H9 (cell line): ENCODE data around the gene KCNJ11. TPM values are rescaled to one million over a fixed set of nuclear protein-coding genes. Genes with fewer than 3 reads are reported as not detected.

ENCODE experiments used
- DNase-seq: peaks from one replicate; pipeline ENCODE4 v3.0.0-alpha.2; 2017
- H2AFZ ChIP-seq: one replicate; pipeline ENCODE4 v1.6.1; 2013; ENCODE audit warnings: mild to moderate bottlenecking, low read length, control low read depth, moderate library complexity
- H2AK5ac ChIP-seq: 2 replicates; pipeline ENCODE4 v1.6.1; 2013; ENCODE audit warnings: low read length, control low read depth, mixed read lengths; ENCODE audit not compliant: insufficient read length
- H2BK120ac ChIP-seq: one replicate; pipeline ENCODE4 v1.6.1; 2013; ENCODE audit warnings: low read depth, mild to moderate bottlenecking, low read length, control low read depth, inconsistent platforms; ENCODE audit not compliant: poor library complexity, severe bottlenecking
- H2BK12ac ChIP-seq: 2 replicates; pipeline ENCODE4 v1.6.1; 2013; ENCODE audit warnings: low read length, control low read depth, mixed read lengths, low read depth; ENCODE audit not compliant: insufficient read length
- H2BK15ac ChIP-seq: 2 replicates; pipeline ENCODE4 v1.6.1; 2013; ENCODE audit warnings: low read depth, low read length, control low read depth
- H2BK20ac ChIP-seq: one replicate; pipeline ENCODE4 v1.6.1; 2013; ENCODE audit warnings: low read depth, mild to moderate bottlenecking, low read length, control low read depth, inconsistent platforms; ENCODE audit not compliant: poor library complexity, severe bottlenecking
- H2BK5ac ChIP-seq: 2 replicates; pipeline ENCODE4 v1.6.1; 2013; ENCODE audit warnings: low read length, control low read depth, mixed read lengths; ENCODE audit not compliant: insufficient read length
- H3K14ac ChIP-seq: 2 replicates; pipeline ENCODE4 v1.6.1; 2013; ENCODE audit warnings: low read length, control low read depth; ENCODE audit not compliant: insufficient read depth
- H3K18ac ChIP-seq: 2 replicates; pipeline ENCODE4 v1.6.1; 2013; ENCODE audit warnings: low read depth, mild to moderate bottlenecking, mixed read lengths, low read length, control low read depth; ENCODE audit not compliant: insufficient read length
- H3K23ac ChIP-seq: 2 replicates; pipeline ENCODE4 v1.6.1; 2013; ENCODE audit warnings: low read length, control low read depth, mixed read lengths, low read depth; ENCODE audit not compliant: insufficient read length
- H3K23me2 ChIP-seq: 2 replicates; pipeline ENCODE4 v1.6.1; 2013; ENCODE audit warnings: low read depth, mild to moderate bottlenecking, mixed read lengths, low read length, control low read depth; ENCODE audit not compliant: insufficient read length, poor library complexity, severe bottlenecking
- H3K27ac ChIP-seq: 2 replicates; pipeline ENCODE4 v1.5.1; 2013; ENCODE audit warnings: low read length, control low read depth, mixed read lengths, low read depth; ENCODE audit not compliant: insufficient read length
- H3K27me3 ChIP-seq: 2 replicates; pipeline ENCODE4 v1.6.1; 2013; ENCODE audit warnings: low read length, control low read depth, inconsistent platforms; ENCODE audit not compliant: insufficient read depth
- H3K4ac ChIP-seq: 2 replicates; pipeline ENCODE4 v1.6.1; 2013; ENCODE audit warnings: low read depth, mild to moderate bottlenecking, control low read depth, inconsistent platforms, low read length, moderate library complexity
- H3K4me1 ChIP-seq: 2 replicates; pipeline ENCODE4 v1.6.1; 2013; ENCODE audit warnings: low read length, control low read depth, inconsistent platforms; ENCODE audit not compliant: insufficient read depth
- H3K4me2 ChIP-seq: 2 replicates; pipeline ENCODE4 v1.6.1; 2013; ENCODE audit warnings: low read length, control low read depth, mixed read lengths; ENCODE audit not compliant: insufficient read length, insufficient read depth
- H3K56ac ChIP-seq: 2 replicates; pipeline ENCODE4 v1.6.1; 2013; ENCODE audit warnings: low read depth, mild to moderate bottlenecking, mixed read lengths, low read length, control low read depth; ENCODE audit not compliant: insufficient read length
- H3K79me1 ChIP-seq: 2 replicates; pipeline ENCODE4 v1.6.1; 2013; ENCODE audit warnings: low read depth, mild to moderate bottlenecking, moderate library complexity, low read length, control low read depth, inconsistent platforms; ENCODE audit not compliant: insufficient read depth, poor library complexity, severe bottlenecking
- H3K79me2 ChIP-seq: 2 replicates; pipeline ENCODE4 v1.6.1; 2013; ENCODE audit warnings: low read length, control low read depth, inconsistent platforms; ENCODE audit not compliant: insufficient read depth
- H3K9ac ChIP-seq: 2 replicates; pipeline ENCODE4 v1.6.1; 2013; ENCODE audit warnings: low read length, control low read depth, mixed read lengths; ENCODE audit not compliant: insufficient read length; ENCODE audit errors: extremely low read depth
- H3K9me3 ChIP-seq: one replicate; pipeline ENCODE4 v1.6.1; 2013; ENCODE audit warnings: low read depth, low read length, inconsistent platforms; ENCODE audit not compliant: control insufficient read depth
- H3T11ph ChIP-seq: one replicate; pipeline ENCODE4 v1.6.1; 2013; ENCODE audit warnings: mild to moderate bottlenecking, low read length, control low read depth, inconsistent platforms
- H4K20me1 ChIP-seq: one replicate; pipeline ENCODE4 v1.6.1; 2013; ENCODE audit not compliant: control insufficient read depth, insufficient read length, insufficient read depth
- H4K5ac ChIP-seq: 2 replicates; pipeline ENCODE4 v1.6.1; 2013; ENCODE audit warnings: low read depth, mild to moderate bottlenecking, mixed read lengths, low read length, control low read depth; ENCODE audit not compliant: insufficient read length
- H4K8ac ChIP-seq: replicated peaks from 2 replicates; pipeline ENCODE4 v1.6.1; 2013; ENCODE audit warnings: low read length, control low read depth, mixed read lengths, low read depth; ENCODE audit not compliant: insufficient read length
- H4K91ac ChIP-seq: 2 replicates; pipeline ENCODE4 v1.6.1; 2013; ENCODE audit warnings: low read depth, mild to moderate bottlenecking, moderate library complexity, mixed read lengths, low read length, control low read depth; ENCODE audit not compliant: insufficient read length
- H3K27ac Mint-ChIP-seq, 3 experiments: 2 replicates in 2 of 3; 3 replicates in 1 of 3; pipeline ENCODE4 v1.8.0; 2020 to 2021; ENCODE audit warnings: mixed read lengths in 3 of 3, mild to moderate bottlenecking in 1 of 3, moderate library complexity in 1 of 3
- H3K27me3 Mint-ChIP-seq: 2 replicates; pipeline ENCODE4 v1.8.0; 2021; ENCODE audit warnings: low read depth, mild to moderate bottlenecking, moderate library complexity, mixed read lengths
- H3K36me3 Mint-ChIP-seq, 3 experiments: 2 replicates in 2 of 3; 3 replicates in 1 of 3; pipeline ENCODE4 v1.8.0; 2020 to 2021; ENCODE audit warnings: low read depth in 3 of 3, mixed read lengths in 3 of 3; ENCODE audit not compliant: insufficient read depth in 1 of 3
- H3K4me1 Mint-ChIP-seq, 2 experiments: 2 replicates each; pipeline ENCODE4 v1.8.0; 2020; ENCODE audit warnings: mixed read lengths in 2 of 2
- H3K4me3 Mint-ChIP-seq, 2 experiments: 2 replicates in 1 of 2; 3 replicates in 1 of 2; pipeline ENCODE4 v1.8.0; 2020 to 2021; ENCODE audit warnings: mild to moderate bottlenecking in 2 of 2, mixed read lengths in 2 of 2, moderate library complexity in 1 of 2
- H3K9me3 Mint-ChIP-seq, 2 experiments: 2 replicates in 1 of 2; 3 replicates in 1 of 2; pipeline ENCODE4 v1.8.0; 2020; ENCODE audit warnings: mild to moderate bottlenecking in 2 of 2, mixed read lengths in 2 of 2, moderate library complexity in 1 of 2
- CTCF ChIP-seq: fragments of 200-600 bp; sonication (generic); conservative IDR thresholded peaks from 3 replicates; pipeline ENCODE4 v1.8.0; 2021; ENCODE audit warnings: antibody characterized with exemption, mild to moderate bottlenecking
- WGBS: extraction: QIAGEN DNeasy Blood & Tissue Kit; methylation state at CpG from one replicate; pipeline ENCODE4 v1.1.7; 2013; ENCODE audit warnings: missing lambda C conversion rate, low lambda C conversion rate, mixed read lengths; ENCODE audit not compliant: insufficient read length; ENCODE audit errors: extremely low coverage; 5-methylcytosine and 5-hydroxymethylcytosine counted together
- total RNA-seq: library from RNA; stranded (reverse); gene quantifications from 2 replicates; pipeline ENCODE4 v1.2.1, GENCODE V29; 2021

KCNJ11 gene
- total RNA-seq, 1 experiment from 2014 or later = 2.3 TPM

DNA sequence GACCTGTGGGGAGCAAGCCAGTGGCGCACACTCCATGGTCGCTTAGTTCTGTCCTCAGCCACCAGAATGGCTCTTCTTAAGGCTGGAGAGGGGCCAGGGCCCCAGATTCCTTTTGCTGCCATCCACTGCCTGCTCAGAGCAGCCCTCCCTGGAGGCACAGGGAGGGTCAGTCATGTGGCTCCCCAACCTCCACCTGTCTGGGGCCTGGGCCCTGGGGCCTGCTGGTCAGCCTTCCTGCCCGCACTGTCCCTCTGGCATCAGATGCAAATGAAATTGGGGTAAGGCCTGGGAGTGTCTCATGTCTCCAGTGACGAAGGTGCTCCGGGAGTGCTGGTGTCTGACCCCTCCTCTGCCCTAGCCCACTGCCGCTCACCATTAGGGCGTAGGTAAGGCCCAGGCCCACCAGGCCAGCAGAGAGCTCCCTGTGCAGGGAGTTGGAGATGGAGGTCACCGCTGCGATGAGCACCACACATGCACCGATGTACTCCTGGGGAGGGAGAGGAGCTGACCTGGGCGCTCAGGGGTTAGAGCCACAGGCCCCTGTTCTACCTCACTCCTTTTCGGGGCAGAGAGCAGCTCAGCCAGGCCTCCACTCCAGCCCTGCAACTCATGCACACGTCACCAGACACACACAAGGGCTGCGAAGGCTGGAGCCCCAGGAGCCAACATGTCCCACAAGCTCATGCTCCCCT lies 9.0 kb upstream of the KCNJ11 start:
- Histone ChIP-seq H3K9me3 (no peaks in the 10 kb centered on the region), H3K27ac (no peak overlapping the region), H3K79me1 (no peaks in the 10 kb centered on the region), H4K91ac (no peak overlapping the region), H3K18ac (no peak overlapping the region), H2BK12ac (no peak overlapping the region), H2BK15ac (no peak overlapping the region), H4K20me1 (no peaks in the 10 kb centered on the region), H3K4ac (no peak overlapping the region), H4K5ac (no peak overlapping the region), H2BK20ac (no peak overlapping the region), H3K27me3 (no peaks in the 10 kb centered on the region), H2AK5ac (no peak overlapping the region), H3K79me2 (no peaks in the 10 kb centered on the region), H2BK120ac (no peak overlapping the region), H3K23ac (no peak overlapping the region), H3K56ac (no peak overlapping the region), H3K4me2 (no peak overlapping the region), H3T11ph (no peak overlapping the region), H3K23me2 (no peaks in the 10 kb centered on the region), H2AFZ (no peak overlapping the region), H4K8ac (no peak overlapping the region), H3K14ac (no peak overlapping the region), H3K9ac (no peak overlapping the region), H3K4me1 (no peaks in the 10 kb centered on the region), H2BK5ac (no peak overlapping the region)
- Mint-ChIP-seq H3K27me3 (peaks cover 1% of the 10 kb centered on the region), H3K27ac (no peak overlapping the region), H3K9me3 (no peaks in the 10 kb centered on the region), H3K36me3 (no peaks in the 10 kb centered on the region; a peak in 1 of 7 replicates), H3K4me1 (peaks cover 2 to 5% of the 10 kb centered on the region in 2 experiments; a peak in 1 of 4 replicates), H3K4me3 (no peak overlapping the region)
- no peak for DNase-seq
- WGBS = no CpG with 5 or more reads among the region's 14 CpGs
- TF ChIP-seq CTCF = no peak
